ENCODE measurements around the gene PDSS2. TPM values are rescaled to one million over a fixed set of nuclear protein-coding genes. Genes with fewer than 3 reads are reported as not detected.

Gene PDSS2
- polyA plus RNA-seq, 1 donor (not counting 4 experiments of a cell fraction or from before 2014, with no cell fraction given) = 12.5 TPM

DNA sequence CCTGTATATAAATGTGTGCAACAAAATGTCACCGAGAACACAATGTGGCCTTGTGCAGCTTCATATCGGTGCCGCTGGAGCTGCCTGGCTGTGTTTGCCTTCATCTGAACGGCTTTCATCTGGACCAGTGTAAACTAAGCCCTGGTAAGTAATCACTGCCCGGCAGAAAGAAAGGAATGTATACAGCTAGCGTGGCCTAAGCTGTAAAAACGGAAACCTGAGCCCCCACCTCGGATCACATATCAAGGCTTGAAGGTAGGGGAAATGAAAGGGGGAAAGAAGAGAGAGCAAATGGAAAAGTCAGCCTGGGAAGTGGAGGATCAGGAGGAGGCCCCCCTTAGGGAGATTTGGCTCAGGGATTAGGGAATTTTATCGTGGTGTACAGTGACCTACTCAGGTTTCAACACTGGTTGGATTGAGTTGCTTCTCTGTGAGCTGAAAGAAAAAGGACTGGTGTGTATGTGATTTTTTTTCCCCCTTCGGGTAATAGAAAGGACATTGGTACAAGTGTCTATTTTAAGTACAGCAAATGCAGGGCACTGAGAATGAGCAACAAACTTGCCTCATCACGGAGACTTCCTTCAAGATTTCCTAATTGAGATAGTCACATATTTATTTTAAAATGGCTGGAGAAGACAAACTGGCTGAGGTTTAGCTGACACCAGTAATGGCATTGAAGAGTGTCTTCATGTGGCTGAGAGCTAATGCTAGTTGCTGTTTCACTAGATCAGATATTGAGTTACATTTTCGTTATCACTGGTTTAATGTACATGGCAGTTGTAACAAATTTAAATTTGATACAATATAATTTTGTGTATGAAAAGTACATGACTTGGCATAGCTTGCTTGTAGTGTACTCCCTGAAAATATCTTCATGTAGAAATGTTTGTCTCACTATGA is 34.0 kb upstream of the PDSS2 start:
- FAIRE-seq = no peak
- DNase-seq (ENCODE audit: low read depth, low spot score) = no peak
- no peak overlapping the region for H3K4me3 ChIP-seq (ENCODE audit: control insufficient read depth in 2 of 3, extremely low read depth in 1 of 3, insufficient read depth in 2 of 3, low read depth in 1 of 3, low read length in 3 of 3)
- no peaks in the 10 kb centered on the region for H3K9me3 ChIP-seq (ENCODE audit: control insufficient read depth, low read depth, low read length)
- no peaks in the 10 kb centered on the region for H3K36me3 ChIP-seq (ENCODE audit: control insufficient read depth in 2 of 2, extremely low read depth in 1 of 2, insufficient read depth in 2 of 2, low read length in 2 of 2)
- dilution Hi-C loops (cut with MboI; ENCODE audit: extremely low pct_ligation_motif_present, low sequenced_read_pairs) = no loop called here
- peaks cover 4% of the 10 kb centered on the region for H3K4me1 ChIP-seq (ENCODE audit: control insufficient read depth, extremely low read depth, insufficient read depth, low read length)
- no peak overlapping the region for H3K27ac ChIP-seq (ENCODE audit: control insufficient read depth, insufficient read depth, low read length)
- TF ChIP-seq, protein P1, sequence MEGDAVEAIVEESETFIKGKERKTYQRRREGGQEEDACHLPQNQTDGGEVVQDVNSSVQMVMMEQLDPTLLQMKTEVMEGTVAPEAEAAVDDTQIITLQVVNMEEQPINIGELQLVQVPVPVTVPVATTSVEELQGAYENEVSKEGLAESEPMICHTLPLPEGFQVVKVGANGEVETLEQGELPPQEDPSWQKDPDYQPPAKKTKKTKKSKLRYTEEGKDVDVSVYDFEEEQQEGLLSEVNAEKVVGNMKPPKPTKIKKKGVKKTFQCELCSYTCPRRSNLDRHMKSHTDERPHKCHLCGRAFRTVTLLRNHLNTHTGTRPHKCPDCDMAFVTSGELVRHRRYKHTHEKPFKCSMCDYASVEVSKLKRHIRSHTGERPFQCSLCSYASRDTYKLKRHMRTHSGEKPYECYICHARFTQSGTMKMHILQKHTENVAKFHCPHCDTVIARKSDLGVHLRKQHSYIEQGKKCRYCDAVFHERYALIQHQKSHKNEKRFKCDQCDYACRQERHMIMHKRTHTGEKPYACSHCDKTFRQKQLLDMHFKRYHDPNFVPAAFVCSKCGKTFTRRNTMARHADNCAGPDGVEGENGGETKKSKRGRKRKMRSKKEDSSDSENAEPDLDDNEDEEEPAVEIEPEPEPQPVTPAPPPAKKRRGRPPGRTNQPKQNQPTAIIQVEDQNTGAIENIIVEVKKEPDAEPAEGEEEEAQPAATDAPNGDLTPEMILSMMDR (optimal IDR thresholded peaks at IDR 0.05 in 1 of 3, IDR thresholded peaks at IDR 0.05 in 1 of 3, conservative IDR thresholded peaks at IDR 0.05 in 1 of 3; ENCODE audit: extremely low read depth in 1 of 3, insufficient read depth in 2 of 3, low read length in 3 of 3) = no peak
- TF ChIP-seq EZH2 (IDR thresholded peaks at IDR 0.05; ENCODE audit: low read length) = no peak
- H3K4me2 ChIP-seq (ENCODE audit: control insufficient read depth, extremely low read depth, insufficient read depth, low read depth, low read length) = no peak overlapping the region
- H4K20me1 ChIP-seq (ENCODE audit: control insufficient read depth, extremely low read depth, insufficient read depth, low read length) = no peaks in the 10 kb centered on the region
- H3K9me1 ChIP-seq (ENCODE audit: control insufficient read depth, extremely low read depth, insufficient read depth, low read length) = no peaks in the 10 kb centered on the region
- H3K9ac ChIP-seq (ENCODE audit: control insufficient read depth, extremely low read depth, insufficient read depth, low read length) = no peak overlapping the region
- no peak overlapping the region for H2AFZ ChIP-seq (ENCODE audit: control insufficient read depth, low read length)
- H3K79me2 ChIP-seq (ENCODE audit: control insufficient read depth, insufficient read depth, low read length) = no peaks in the 10 kb centered on the region
- peaks cover 48% of the 10 kb centered on the region for H3K27me3 ChIP-seq (ENCODE audit: control insufficient read depth, extremely low read depth, insufficient read depth, low read length)

- H3K27me3 ChIP-seq (ENCODE audit: control insufficient read depth, extremely low read depth, insufficient read depth, low read length) = peaks cover 60% of the 10 kb centered on the region
- no peak overlapping the region for H3K4me2 ChIP-seq (ENCODE audit: control insufficient read depth, extremely low read depth, insufficient read depth, low read depth, low read length)
- no peak overlapping the region for H3K9ac ChIP-seq (ENCODE audit: control insufficient read depth, extremely low read depth, insufficient read depth, low read length)
- no peak for FAIRE-seq
- no peaks in the 10 kb centered on the region for H3K9me3 ChIP-seq (ENCODE audit: control insufficient read depth, low read depth, low read length)
- TF ChIP-seq, protein P1 (optimal IDR thresholded peaks at IDR 0.05 in 1 of 3, IDR thresholded peaks at IDR 0.05 in 1 of 3, conservative IDR thresholded peaks at IDR 0.05 in 1 of 3; ENCODE audit: extremely low read depth in 1 of 3, insufficient read depth in 2 of 3, low read length in 3 of 3) = no peak
- peak; percentile 63 for TF ChIP-seq EZH2 (IDR thresholded peaks at IDR 0.05; ENCODE audit: low read length)
- no peak overlapping the region for H3K4me3 ChIP-seq (ENCODE audit: control insufficient read depth in 2 of 3, extremely low read depth in 1 of 3, insufficient read depth in 2 of 3, low read depth in 1 of 3, low read length in 3 of 3)
- dilution Hi-C loops (cut with MboI; ENCODE audit: extremely low pct_ligation_motif_present, low sequenced_read_pairs) = no loop called here
- H4K20me1 ChIP-seq (ENCODE audit: control insufficient read depth, extremely low read depth, insufficient read depth, low read length) = no peaks in the 10 kb centered on the region
- H3K79me2 ChIP-seq (ENCODE audit: control insufficient read depth, insufficient read depth, low read length) = no peaks in the 10 kb centered on the region
- H3K4me1 ChIP-seq (ENCODE audit: control insufficient read depth, extremely low read depth, insufficient read depth, low read length) = peaks cover 7% of the 10 kb centered on the region
- H3K27ac ChIP-seq (ENCODE audit: control insufficient read depth, insufficient read depth, low read length) = no peak overlapping the region
- no peak overlapping the region for H2AFZ ChIP-seq (ENCODE audit: control insufficient read depth, low read length)
- DNase-seq (ENCODE audit: low read depth, low spot score) = no peak
- no peaks in the 10 kb centered on the region for H3K9me1 ChIP-seq (ENCODE audit: control insufficient read depth, extremely low read depth, insufficient read depth, low read length)
- H3K36me3 ChIP-seq (ENCODE audit: control insufficient read depth in 2 of 2, extremely low read depth in 1 of 2, insufficient read depth in 2 of 2, low read length in 2 of 2) = no peaks in the 10 kb centered on the region
Observed at GRCh38 chr6:107491760-107492660, 32.6 kb upstream of the PDSS2 start.

Data from keratinocyte (primary cell).